Activated naive CD8-positive, alpha-beta T cell treated with anti-CD3 and anti-CD28 coated beads, Interleukin-2, amount 50 U/mL, for 24 hours (primary cell): ENCODE measurements around the gene VSNL1.

ENCODE experiments used
- ATAC-seq: fragments of 150-1000 bp; cut with Tn5 transposase; one replicate; pipeline ENCODE4 v1.10.0; 2021
- DNase-seq: peaks from one replicate; pipeline ENCODE4 v3.0.0; 2021
- H3K27ac Mint-ChIP-seq: one replicate; pipeline ENCODE4 v1.8.0; 2021; ENCODE audit warnings: mild to moderate bottlenecking, mixed read lengths
- H3K27me3 Mint-ChIP-seq: one replicate; pipeline ENCODE4 v1.8.0; 2021; ENCODE audit warnings: mixed read lengths
- H3K36me3 Mint-ChIP-seq: one replicate; pipeline ENCODE4 v1.8.0; 2021; ENCODE audit warnings: low read depth, mixed read lengths
- H3K4me1 Mint-ChIP-seq: one replicate; pipeline ENCODE4 v1.8.0; 2021; ENCODE audit warnings: mixed read lengths
- H3K4me3 Mint-ChIP-seq: one replicate; pipeline ENCODE4 v1.8.0; 2021; ENCODE audit warnings: mild to moderate bottlenecking, moderate library complexity, mixed read lengths
- H3K9me3 Mint-ChIP-seq: one replicate; pipeline ENCODE4 v1.8.0; 2021; ENCODE audit warnings: mixed read lengths

Gene VSNL1

DNA sequence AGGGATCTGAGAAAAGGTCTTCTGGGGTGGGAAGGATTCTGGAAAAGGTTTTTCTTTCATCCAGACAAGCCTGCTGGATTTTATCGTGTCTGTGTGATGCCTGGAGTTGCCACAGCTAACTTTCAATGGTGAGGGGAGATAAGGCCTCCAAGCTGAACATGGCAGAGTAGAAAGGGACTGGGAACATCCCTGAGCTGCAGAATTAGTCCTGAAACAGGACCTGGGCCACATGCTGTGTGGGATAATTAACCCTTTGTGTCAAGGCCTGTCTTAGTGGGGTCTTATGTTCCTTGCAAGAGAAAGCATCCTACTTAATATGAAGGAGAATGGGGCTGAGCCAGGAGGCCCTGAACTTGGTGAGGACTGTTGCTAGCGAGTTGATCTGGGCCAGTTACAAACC lies 66.4 kb downstream of the VSNL1 start:
- Mint-ChIP-seq H3K4me1 (no peaks in the 10 kb centered on the region), H3K4me3 (no peak overlapping the region), H3K27ac (no peak overlapping the region), H3K9me3 (no peaks in the 10 kb centered on the region), H3K27me3 (peaks cover 5% of the 10 kb centered on the region), H3K36me3 (no peaks in the 10 kb centered on the region)
- ATAC-seq: no peak
- no peak for DNase-seq

- Mint-ChIP-seq H3K4me1 (no peaks in the 10 kb centered on the region), H3K27me3 (peaks cover 5% of the 10 kb centered on the region), H3K9me3 (no peaks in the 10 kb centered on the region), H3K27ac (no peak overlapping the region), H3K36me3 (no peaks in the 10 kb centered on the region), H3K4me3 (no peak overlapping the region)
- no peak for ATAC-seq
- DNase-seq: no peak
Observed at GRCh38 chr2:17607379-17607778, 66.9 kb downstream of the VSNL1 start.

DNA sequence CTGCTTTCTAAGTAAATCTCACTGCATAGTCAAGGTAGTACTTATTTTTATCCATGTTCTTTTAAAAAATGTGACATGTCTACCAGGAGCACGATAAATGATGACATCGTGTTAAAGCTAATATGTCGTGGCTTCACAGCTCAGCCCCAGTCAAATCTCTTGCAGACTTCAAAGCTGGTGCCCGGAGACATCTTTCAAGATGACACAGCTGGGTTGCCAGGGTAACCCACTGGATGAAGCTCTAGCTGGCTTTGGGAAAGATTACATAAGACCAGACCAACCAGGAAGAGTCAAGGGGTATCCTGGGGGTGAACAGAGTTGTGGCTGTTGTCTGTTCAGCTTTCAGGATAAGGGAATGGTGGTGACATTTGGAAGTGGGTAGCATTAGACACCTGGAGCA lies 67.8 kb downstream of the VSNL1 start:
- H3K36me3 Mint-ChIP-seq: no peaks in the 10 kb centered on the region
- ATAC-seq (no peak), DNase-seq (no peak)
- H3K4me3 Mint-ChIP-seq: no peak overlapping the region
- no peak overlapping the region for H3K27ac Mint-ChIP-seq
- peaks cover 9% of the 10 kb centered on the region for H3K27me3 Mint-ChIP-seq
- no peaks in the 10 kb centered on the region for H3K4me1 Mint-ChIP-seq
- H3K9me3 Mint-ChIP-seq: no peaks in the 10 kb centered on the region

DNA sequence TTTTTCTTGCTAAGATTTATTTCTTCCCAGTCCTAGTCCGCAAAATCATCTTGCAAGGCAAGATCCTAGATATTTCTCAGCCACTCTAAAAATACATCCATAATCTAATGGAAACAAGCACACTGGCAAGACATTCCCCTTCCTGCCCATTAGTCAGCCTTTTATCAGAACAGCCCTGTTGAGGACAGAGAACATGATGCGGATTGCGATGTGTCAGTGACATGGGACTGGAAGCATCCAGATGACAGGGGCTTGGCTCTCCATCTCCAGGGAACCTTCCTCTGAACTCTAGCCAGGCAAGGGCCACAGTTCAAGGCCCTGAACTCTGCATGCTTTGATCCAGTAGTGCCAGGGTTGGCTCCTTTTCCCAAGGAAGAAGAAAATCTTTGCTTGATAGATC lies 70.0 kb downstream of the VSNL1 start:
- no peak overlapping the region for H3K4me3 Mint-ChIP-seq
- H3K9me3 Mint-ChIP-seq: no peaks in the 10 kb centered on the region
- H3K4me1 Mint-ChIP-seq: no peaks in the 10 kb centered on the region
- no peak for DNase-seq
- H3K27me3 Mint-ChIP-seq: peaks cover 11% of the 10 kb centered on the region
- ATAC-seq: no peak
- H3K27ac Mint-ChIP-seq: no peak overlapping the region
- no peaks in the 10 kb centered on the region for H3K36me3 Mint-ChIP-seq

- no peak overlapping the region for H3K4me3 Mint-ChIP-seq
- no peak for ATAC-seq
Observed at GRCh38 chr2:17611036-17611435, 70.5 kb downstream of the VSNL1 start.

DNA sequence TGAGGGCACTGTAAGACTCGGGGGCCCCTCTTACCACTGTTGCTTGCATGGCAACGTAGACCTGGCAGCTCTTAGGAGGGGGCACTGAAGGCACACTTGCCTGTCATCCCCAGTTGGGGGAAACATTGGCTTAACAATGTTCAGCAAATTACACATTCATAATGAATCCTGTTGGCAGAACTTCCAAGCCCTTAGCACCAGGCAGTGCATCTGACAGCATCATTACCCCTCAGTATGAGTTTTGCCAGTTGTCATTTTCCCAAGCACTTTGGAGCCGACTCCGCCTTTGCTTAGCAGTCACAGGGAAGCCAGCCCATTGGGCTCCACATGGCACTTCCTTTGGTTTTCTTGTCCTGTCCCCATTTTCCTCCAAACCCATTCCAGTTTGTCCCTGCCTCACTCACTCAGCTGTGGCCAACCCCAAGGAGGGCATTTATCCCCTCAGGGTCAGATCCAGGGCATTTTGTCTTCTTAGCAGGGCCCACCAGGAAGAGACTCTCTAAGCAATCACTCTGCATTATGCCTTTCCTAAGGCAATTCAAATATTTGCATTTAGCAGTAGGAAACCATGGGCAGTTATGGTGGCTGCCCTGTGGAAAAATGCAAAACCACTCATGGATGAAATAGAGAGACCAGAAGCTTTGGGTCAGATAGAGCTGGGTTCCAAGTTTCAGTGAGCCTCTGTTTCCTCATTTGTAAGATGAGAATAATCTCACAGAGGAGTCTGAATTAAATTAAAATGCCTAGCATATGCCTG lies 73.9 kb downstream of the VSNL1 start:
- ATAC-seq (no peak), DNase-seq (no peak)
- Mint-ChIP-seq H3K4me1 (no peaks in the 10 kb centered on the region), H3K36me3 (no peaks in the 10 kb centered on the region), H3K9me3 (no peaks in the 10 kb centered on the region), H3K27me3 (peaks cover 13% of the 10 kb centered on the region), H3K27ac (no peak overlapping the region), H3K4me3 (no peak overlapping the region)

More at GRCh38 chr2:17611036-17611435, 70.5 kb downstream of the VSNL1 start:
- Mint-ChIP-seq H3K27me3 (peaks cover 11% of the 10 kb centered on the region), H3K9me3 (no peaks in the 10 kb centered on the region), H3K36me3 (no peaks in the 10 kb centered on the region), H3K27ac (no peak overlapping the region), H3K4me1 (no peaks in the 10 kb centered on the region)
- no peak for DNase-seq

- Mint-ChIP-seq H3K36me3 (no peaks in the 10 kb centered on the region), H3K27ac (no peak overlapping the region), H3K9me3 (no peaks in the 10 kb centered on the region), H3K4me3 (no peak overlapping the region), H3K27me3 (peaks cover 13% of the 10 kb centered on the region), H3K4me1 (no peaks in the 10 kb centered on the region)
- ATAC-seq (no peak), DNase-seq (no peak)
Observed at GRCh38 chr2:17615147-17615546, 74.7 kb downstream of the VSNL1 start.

DNA sequence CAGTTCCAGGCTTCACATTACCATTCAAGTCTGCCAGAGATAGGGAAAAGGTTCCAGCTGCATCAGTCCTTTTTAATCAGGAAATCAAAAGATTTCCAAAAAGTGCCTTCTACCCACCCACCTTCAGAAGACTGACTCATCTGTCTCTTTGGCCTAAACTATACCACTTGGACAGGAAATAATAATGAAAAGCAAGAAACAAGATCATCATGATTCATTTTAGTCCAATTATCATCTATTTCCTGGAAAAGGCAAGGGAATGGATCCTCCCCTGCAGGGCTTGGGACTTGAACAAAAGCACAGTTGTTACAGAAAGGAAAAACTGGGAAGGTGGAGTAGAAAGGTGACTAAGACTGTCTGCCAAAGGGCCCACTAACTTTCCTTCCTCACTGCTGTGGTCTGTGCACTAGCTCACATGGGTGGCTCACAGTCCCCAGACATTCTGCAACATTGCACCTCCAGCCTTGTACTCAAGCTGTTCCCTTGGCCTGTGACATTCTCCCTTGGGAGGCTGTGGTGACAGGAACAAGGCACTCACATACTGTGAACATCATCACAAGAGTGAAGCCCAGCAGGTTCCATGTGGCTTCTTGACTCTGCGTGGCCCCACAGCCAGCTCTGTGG lies 75.3 kb downstream of the VSNL1 start:
- H3K4me1 Mint-ChIP-seq: no peaks in the 10 kb centered on the region
- no peaks in the 10 kb centered on the region for H3K9me3 Mint-ChIP-seq
- H3K27me3 Mint-ChIP-seq: peaks cover 13% of the 10 kb centered on the region
- H3K36me3 Mint-ChIP-seq: no peaks in the 10 kb centered on the region
- ATAC-seq (no peak), DNase-seq (no peak)
- H3K27ac Mint-ChIP-seq: no peak overlapping the region
- H3K4me3 Mint-ChIP-seq: no peak overlapping the region

DNA sequence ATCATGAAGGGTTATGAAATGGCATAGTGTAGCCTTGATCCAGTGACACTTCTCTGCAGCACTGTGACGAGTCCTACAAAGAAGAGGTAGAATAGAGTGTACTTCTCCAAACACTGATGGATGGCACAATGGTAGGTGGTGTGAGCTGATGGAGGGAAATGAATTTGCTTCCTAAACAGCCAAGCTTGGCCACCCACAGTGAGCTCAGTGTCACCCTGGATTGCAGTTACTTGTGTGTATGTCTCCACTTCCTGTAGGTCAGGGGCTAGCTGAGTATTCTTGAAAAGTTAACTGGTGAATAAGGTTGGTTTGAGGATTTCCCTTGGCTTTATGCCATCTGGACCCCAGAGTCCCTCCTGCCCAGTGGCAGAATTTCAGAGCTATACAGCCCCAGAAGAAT lies 75.9 kb downstream of the VSNL1 start:
- Mint-ChIP-seq H3K4me3 (no peak overlapping the region), H3K4me1 (no peaks in the 10 kb centered on the region), H3K36me3 (no peaks in the 10 kb centered on the region), H3K27me3 (peaks cover 13% of the 10 kb centered on the region), H3K27ac (no peak overlapping the region), H3K9me3 (no peaks in the 10 kb centered on the region)
- no peak for ATAC-seq
- DNase-seq: no peak

DNA sequence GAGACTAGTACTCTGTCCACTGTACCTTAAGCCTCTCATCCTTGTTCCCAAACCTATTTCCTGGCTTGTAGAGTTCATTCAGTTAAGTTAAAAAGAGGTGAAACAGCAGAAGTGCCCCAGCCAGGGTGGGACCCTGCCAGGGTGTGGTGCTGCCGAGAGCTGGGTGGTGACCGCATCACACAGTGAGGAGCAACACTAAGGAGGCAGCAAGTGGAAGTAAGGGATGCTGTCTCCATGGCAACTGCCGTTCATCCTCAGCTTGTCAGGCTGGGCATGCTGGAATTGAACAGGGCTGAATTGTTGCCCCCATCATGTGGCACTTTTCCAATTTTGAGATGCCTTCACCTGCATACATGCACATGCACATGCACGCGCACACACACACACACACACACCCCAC lies 77.0 kb downstream of the VSNL1 start:
- Mint-ChIP-seq H3K4me1 (no peaks in the 10 kb centered on the region), H3K9me3 (no peaks in the 10 kb centered on the region), H3K27ac (no peak overlapping the region), H3K4me3 (no peak overlapping the region), H3K27me3 (peaks cover 16% of the 10 kb centered on the region), H3K36me3 (no peaks in the 10 kb centered on the region)
- ATAC-seq: no peak
- DNase-seq: no peak

- no peak overlapping the region for H3K4me3 Mint-ChIP-seq
- no peak for DNase-seq
- H3K4me1 Mint-ChIP-seq: no peaks in the 10 kb centered on the region
- H3K27ac Mint-ChIP-seq: no peak overlapping the region
- peaks cover 13% of the 10 kb centered on the region for H3K27me3 Mint-ChIP-seq
- no peak for ATAC-seq
- no peaks in the 10 kb centered on the region for H3K9me3 Mint-ChIP-seq
- no peaks in the 10 kb centered on the region for H3K36me3 Mint-ChIP-seq
Observed at GRCh38 chr2:17617955-17618354, 77.5 kb downstream of the VSNL1 start.

DNA sequence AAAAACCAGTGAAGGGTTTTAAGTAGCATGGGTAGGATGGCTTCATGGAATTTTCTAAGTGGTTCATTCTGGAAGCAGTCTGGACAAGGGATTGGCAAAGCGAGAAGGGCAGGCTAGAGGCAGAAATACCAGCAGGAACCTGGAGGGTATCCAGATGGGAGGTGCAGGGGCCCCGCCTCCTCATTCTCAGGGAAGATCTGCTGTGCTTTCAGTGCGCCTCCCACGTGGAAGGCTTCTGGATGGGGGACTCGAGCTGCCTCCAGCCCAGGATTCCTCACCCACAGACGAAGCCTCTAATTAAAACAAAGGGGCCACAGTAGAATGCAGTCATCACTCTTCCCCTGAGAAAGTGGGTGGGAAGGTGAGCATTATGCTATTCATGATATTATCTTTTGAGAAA lies 79.8 kb downstream of the VSNL1 start:
- H3K4me3 Mint-ChIP-seq: no peak overlapping the region
- H3K36me3 Mint-ChIP-seq: no peaks in the 10 kb centered on the region
- ATAC-seq: no peak
- H3K4me1 Mint-ChIP-seq: no peaks in the 10 kb centered on the region
- no peak overlapping the region for H3K27ac Mint-ChIP-seq
- peaks cover 7% of the 10 kb centered on the region for H3K27me3 Mint-ChIP-seq
- no peaks in the 10 kb centered on the region for H3K9me3 Mint-ChIP-seq
- no peak for DNase-seq

GRCh38 chr2:17620841-17621240 lies 80.3 kb downstream of the VSNL1 start:
- H3K4me3 Mint-ChIP-seq: no peak overlapping the region
- no peaks in the 10 kb centered on the region for H3K9me3 Mint-ChIP-seq
- DNase-seq (no peak), ATAC-seq (no peak)
- H3K27me3 Mint-ChIP-seq: peaks cover 7% of the 10 kb centered on the region
- H3K27ac Mint-ChIP-seq: no peak overlapping the region
- no peaks in the 10 kb centered on the region for H3K4me1 Mint-ChIP-seq
- no peaks in the 10 kb centered on the region for H3K36me3 Mint-ChIP-seq

DNA sequence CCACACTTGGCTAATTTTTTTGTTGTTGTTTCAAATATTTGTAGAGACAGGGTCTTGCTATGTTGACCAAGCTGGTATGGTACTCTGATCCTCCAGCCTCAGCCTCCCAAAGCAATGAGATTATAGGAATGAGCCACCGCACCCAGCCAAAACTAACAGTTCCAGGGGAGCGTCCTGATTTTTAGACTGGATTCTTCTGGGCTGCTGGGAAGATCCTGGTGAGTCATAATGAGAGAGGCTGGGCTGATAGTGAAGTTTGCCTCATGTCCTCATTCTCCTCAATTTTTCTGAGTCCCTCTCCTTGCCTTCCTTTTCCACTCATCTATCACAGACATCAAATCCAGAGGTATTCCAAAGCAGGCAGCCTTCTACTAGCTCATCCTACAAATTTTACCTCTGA lies 81.3 kb downstream of the VSNL1 start:
- no peak overlapping the region for H3K4me3 Mint-ChIP-seq
- H3K27me3 Mint-ChIP-seq: peaks cover 7% of the 10 kb centered on the region
- no peak for ATAC-seq
- H3K27ac Mint-ChIP-seq: no peak overlapping the region
- DNase-seq: no peak
- no peaks in the 10 kb centered on the region for H3K9me3 Mint-ChIP-seq
- H3K36me3 Mint-ChIP-seq: no peaks in the 10 kb centered on the region
- H3K4me1 Mint-ChIP-seq: no peaks in the 10 kb centered on the region

DNA sequence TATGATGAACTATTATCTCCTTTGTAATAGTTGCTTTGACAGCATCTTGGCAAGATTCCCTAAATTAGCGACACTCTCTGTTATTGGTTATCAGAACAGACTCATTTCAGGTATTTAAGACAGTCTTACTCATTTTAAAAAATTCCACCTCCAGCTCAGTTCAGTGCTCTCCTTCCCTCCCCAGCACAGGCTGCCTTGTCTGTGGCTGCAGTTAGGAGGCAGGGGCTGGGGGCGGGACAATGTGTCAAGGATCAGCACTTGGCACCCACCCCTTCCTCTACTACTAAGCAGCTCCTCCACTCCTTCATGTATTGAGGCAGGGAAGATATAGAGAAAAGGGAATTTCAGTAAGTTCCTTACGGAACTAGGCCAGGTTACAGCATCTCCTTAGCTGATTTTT lies 85.0 kb downstream of the VSNL1 start:
- peaks cover 4% of the 10 kb centered on the region for H3K27me3 Mint-ChIP-seq
- DNase-seq (no peak), ATAC-seq (no peak)
- no peaks in the 10 kb centered on the region for H3K4me1 Mint-ChIP-seq
- no peak overlapping the region for H3K27ac Mint-ChIP-seq
- no peaks in the 10 kb centered on the region for H3K9me3 Mint-ChIP-seq
- H3K4me3 Mint-ChIP-seq: no peak overlapping the region
- no peaks in the 10 kb centered on the region for H3K36me3 Mint-ChIP-seq
